BE2C (cell line): ENCODE data around the gene PBRM1.

Experiments
- DNase-seq: peaks from one replicate; pipeline ENCODE4 v3.0.0-alpha.2; 2020
- H3K27me3 ChIP-seq: fragments of 250-450 bp; sonication (Bioruptor Pico); 2 replicates; pipeline ENCODE4 v1.5.1; 2020; ENCODE audit warnings: mild to moderate bottlenecking
- H3K36me3 ChIP-seq: fragments of 250-450 bp; sonication (Bioruptor Pico); 2 replicates; pipeline ENCODE4 v1.5.1; 2020; ENCODE audit warnings: mild to moderate bottlenecking
- H3K4me1 ChIP-seq: fragments of 250-450 bp; sonication (Bioruptor Pico); 2 replicates; pipeline ENCODE4 v1.5.1; 2020
- H3K4me3 ChIP-seq: 2 replicates; pipeline ENCODE4 v1.5.1; 2011; ENCODE audit warnings: low read depth, low read length
- H3K9me3 ChIP-seq: fragments of 250-450 bp; sonication (Bioruptor Pico); 2 replicates; pipeline ENCODE4 v1.5.1; 2020
- TF ChIP-seq, protein P1 (sequence below): IDR thresholded peaks from 2 replicates; pipeline ENCODE4 v1.5.1; 2012; ENCODE audit warnings: mild to moderate bottlenecking, low read depth, low read length

PBRM1 gene

DNA sequence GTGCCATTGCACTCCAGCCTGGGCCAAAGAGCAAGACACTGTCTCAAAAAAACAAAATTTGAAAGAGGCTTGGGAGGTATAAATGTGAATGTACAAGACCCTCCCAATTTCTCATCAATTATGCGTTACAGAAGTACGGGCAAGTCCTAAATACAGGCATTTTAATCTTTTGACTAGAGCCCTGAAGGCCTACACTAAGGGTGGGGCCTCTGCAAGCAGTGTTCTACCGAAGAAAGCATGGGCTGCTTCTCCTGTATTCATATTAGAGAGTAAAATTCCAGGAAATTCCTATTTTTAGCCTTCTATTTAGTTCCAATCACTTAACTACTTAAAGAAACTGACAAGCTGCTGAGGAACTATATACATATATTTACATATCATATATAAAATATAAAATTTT is 25.7 kb downstream of the PBRM1 start:
- peaks cover 3% of the 10 kb centered on the region; the same call in 1 of the 2 replicates for H3K36me3 ChIP-seq
- TF ChIP-seq, protein P1, sequence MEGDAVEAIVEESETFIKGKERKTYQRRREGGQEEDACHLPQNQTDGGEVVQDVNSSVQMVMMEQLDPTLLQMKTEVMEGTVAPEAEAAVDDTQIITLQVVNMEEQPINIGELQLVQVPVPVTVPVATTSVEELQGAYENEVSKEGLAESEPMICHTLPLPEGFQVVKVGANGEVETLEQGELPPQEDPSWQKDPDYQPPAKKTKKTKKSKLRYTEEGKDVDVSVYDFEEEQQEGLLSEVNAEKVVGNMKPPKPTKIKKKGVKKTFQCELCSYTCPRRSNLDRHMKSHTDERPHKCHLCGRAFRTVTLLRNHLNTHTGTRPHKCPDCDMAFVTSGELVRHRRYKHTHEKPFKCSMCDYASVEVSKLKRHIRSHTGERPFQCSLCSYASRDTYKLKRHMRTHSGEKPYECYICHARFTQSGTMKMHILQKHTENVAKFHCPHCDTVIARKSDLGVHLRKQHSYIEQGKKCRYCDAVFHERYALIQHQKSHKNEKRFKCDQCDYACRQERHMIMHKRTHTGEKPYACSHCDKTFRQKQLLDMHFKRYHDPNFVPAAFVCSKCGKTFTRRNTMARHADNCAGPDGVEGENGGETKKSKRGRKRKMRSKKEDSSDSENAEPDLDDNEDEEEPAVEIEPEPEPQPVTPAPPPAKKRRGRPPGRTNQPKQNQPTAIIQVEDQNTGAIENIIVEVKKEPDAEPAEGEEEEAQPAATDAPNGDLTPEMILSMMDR = no peak

DNA sequence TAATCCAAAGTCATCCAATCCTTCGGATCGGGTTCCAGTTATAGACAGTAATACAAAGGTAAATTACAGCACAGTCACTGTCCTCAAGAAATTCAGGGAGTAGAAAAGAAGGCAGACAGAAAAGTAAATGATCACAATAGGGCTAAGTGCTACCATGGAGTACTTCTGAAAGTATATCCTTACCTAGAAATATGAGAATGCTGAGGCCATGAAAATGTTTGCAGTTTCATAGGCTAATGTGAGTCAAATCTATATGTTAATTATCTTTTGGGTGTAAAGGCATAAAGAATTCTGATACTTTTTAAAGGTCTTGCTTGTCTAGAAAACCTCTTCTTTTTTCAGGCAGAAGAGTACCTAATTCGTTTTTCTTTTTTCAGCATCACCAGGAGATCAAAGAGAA is 29.8 kb downstream of the PBRM1 start:
- DNase-seq = no peak
- Histone ChIP-seq H3K9me3 (no peaks in the 10 kb centered on the region), H3K4me1 (no peaks in the 10 kb centered on the region), H3K27me3 (no peaks in the 10 kb centered on the region), H3K36me3 (peaks cover 9% of the 10 kb centered on the region), H3K4me3 (no peak overlapping the region)
- TF ChIP-seq, protein P1 = no peak

More for the DNA sequence above, 25.7 kb downstream of the PBRM1 start:
- Histone ChIP-seq H3K9me3 (no peaks in the 10 kb centered on the region), H3K4me3 (no peak overlapping the region), H3K4me1 (no peaks in the 10 kb centered on the region), H3K27me3 (no peaks in the 10 kb centered on the region)
- no peak for DNase-seq

DNA sequence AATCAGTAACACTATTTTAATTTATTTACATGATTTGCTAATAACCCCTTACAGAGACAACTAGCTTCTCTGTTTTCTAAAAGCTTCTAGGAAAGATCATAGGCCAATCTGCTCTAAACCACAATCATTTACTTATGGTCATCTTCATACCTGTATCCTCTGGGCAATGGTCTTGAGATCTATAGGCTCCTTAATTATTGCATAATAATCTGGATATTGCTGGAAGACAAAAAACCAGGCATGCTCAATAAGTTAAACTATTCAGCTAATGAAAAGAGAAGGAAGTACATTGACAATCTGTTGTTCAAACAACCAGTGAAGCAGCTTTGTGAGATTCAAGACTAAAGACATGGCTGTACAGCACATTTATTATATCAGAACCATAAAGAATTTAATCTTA is 34.1 kb downstream of the PBRM1 start:
- H3K36me3 ChIP-seq = peaks cover 6% of the 10 kb centered on the region

DNA sequence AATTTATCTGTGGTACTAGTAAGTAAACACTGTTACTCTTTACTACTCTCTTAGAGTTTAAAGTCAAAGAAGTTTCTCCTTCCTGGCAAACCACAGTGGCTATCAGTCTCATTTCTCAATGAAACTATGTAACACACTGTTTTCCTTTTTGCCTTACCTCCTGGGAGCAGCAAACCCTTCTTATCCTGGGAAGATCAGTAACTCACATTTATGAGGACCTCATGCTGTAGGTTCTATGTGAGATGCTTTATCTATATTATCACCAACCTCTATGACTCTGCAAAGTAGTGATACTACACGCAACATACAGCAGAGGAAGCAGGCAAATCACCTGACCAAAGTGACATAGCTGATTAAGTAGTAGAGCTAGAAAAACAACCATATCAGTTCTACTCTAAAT is 35.3 kb downstream of the PBRM1 start:
- TF ChIP-seq, protein P1 = no peak
- no peaks in the 10 kb centered on the region for H3K9me3 ChIP-seq
- H3K4me3 ChIP-seq = no peak overlapping the region
- no peaks in the 10 kb centered on the region for H3K27me3 ChIP-seq
- peaks cover 6% of the 10 kb centered on the region for H3K36me3 ChIP-seq
- DNase-seq = no peak
- no peaks in the 10 kb centered on the region for H3K4me1 ChIP-seq

More for the DNA sequence above, 34.1 kb downstream of the PBRM1 start:
- TF ChIP-seq, protein P1 = no peak
- DNase-seq = no peak
- no peaks in the 10 kb centered on the region for H3K27me3 ChIP-seq
- no peaks in the 10 kb centered on the region for H3K4me1 ChIP-seq
- H3K9me3 ChIP-seq = no peaks in the 10 kb centered on the region
- no peak overlapping the region for H3K4me3 ChIP-seq

DNA sequence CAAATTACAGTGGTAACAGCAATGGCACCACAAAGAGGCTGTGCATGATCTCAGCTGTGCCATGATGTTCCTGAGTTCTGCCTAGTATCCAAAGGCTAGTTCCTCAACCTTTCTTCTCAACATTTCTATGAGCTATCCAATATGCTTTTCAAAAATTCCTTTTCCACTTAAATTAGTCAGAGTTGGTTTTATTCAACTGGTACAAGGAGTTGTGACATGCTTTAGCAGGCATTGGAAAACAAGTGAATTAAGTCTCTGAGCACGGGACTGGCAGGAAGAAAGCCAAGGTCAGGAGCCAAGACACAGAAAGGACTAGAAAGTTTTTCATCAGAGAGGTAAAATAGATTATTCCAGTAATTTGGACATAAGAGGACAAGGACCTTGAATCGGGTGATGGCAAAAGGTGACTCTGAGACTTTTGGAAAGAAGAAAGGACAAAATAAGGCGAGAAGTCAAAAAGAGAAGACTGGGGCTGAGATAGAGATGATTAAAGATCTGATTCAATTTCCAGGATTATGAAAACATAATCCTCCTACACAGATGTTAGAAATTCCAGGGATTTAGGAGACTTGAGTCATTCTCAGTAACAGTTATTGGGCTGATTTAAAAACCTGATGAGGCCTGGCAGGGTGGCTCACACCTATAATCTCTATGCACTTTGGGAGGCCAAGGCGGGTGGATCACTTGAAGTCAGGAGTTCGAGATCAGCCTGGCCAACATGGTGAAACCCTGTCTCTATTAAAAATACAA is 36.1 kb downstream of the PBRM1 start:
- TF ChIP-seq, protein P1 = no peak
- H3K4me1 ChIP-seq = no peaks in the 10 kb centered on the region
- H3K9me3 ChIP-seq = no peaks in the 10 kb centered on the region
- H3K4me3 ChIP-seq = no peak overlapping the region
- H3K27me3 ChIP-seq = no peaks in the 10 kb centered on the region
- peaks cover 6% of the 10 kb centered on the region for H3K36me3 ChIP-seq
- DNase-seq = no peak

DNA sequence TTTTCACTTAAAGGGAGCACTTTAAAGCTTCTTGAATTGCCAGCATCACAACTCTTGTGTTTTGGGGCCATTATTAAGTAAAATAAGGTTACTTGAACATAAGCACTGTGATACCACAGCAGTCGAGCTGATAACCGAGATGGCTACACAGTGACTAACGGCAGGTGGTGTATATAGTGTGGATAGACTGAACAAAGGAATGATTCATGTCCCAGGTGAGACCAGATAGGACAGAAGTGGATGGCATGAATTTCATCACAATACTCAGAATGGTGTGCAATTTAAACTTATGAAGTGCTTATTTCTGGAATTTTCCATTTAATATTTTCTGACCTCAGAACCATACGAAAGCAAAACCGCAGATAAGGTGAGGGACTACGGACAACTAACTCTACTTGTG is 40.2 kb downstream of the PBRM1 start:
- no peak overlapping the region for H3K4me3 ChIP-seq
- no peaks in the 10 kb centered on the region for H3K9me3 ChIP-seq
- H3K4me1 ChIP-seq = no peaks in the 10 kb centered on the region
- H3K36me3 ChIP-seq = peaks cover 6% of the 10 kb centered on the region; the same call in 1 of the 2 replicates
- TF ChIP-seq, protein P1 = no peak
- no peak for DNase-seq
- no peaks in the 10 kb centered on the region for H3K27me3 ChIP-seq
